Testis (tissue), 2 donors: ENCODE measurements around the gene TSPYL4.

Experiments
- POLR2A ChIP-seq: fragments of 450-650 bp; IDR thresholded peaks from one replicate; pipeline ENCODE4 v1.6.1; 2017; ENCODE audit warnings: antibody characterized with exemption, mild to moderate bottlenecking, moderate library complexity
- TF ChIP-seq, protein P1 (sequence below), 3 experiments: fragments of 450-650 bp in 2 of 3; fragments of 200-600 bp in 1 of 3; sonication (generic) in 1 of 3; IDR thresholded peaks; one replicate each; pipeline ENCODE4 v1.5.1; 2016 to 2019; ENCODE audit warnings: antibody characterized with exemption in 3 of 3, mild to moderate bottlenecking in 2 of 3, moderate library complexity in 1 of 3

- TF ChIP-seq, protein P1, sequence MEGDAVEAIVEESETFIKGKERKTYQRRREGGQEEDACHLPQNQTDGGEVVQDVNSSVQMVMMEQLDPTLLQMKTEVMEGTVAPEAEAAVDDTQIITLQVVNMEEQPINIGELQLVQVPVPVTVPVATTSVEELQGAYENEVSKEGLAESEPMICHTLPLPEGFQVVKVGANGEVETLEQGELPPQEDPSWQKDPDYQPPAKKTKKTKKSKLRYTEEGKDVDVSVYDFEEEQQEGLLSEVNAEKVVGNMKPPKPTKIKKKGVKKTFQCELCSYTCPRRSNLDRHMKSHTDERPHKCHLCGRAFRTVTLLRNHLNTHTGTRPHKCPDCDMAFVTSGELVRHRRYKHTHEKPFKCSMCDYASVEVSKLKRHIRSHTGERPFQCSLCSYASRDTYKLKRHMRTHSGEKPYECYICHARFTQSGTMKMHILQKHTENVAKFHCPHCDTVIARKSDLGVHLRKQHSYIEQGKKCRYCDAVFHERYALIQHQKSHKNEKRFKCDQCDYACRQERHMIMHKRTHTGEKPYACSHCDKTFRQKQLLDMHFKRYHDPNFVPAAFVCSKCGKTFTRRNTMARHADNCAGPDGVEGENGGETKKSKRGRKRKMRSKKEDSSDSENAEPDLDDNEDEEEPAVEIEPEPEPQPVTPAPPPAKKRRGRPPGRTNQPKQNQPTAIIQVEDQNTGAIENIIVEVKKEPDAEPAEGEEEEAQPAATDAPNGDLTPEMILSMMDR (IDR thresholded peaks at IDR 0.05) = no peak
- TF ChIP-seq POLR2A = no peak
Measured at GRCh38 chr6:116271149-116271708, 17.4 kb upstream of the TSPYL4 start.
